K562 (cell line): ENCODE data around the gene RAB5A. TPM values are rescaled to one million over a fixed set of nuclear protein-coding genes. Genes with fewer than 3 reads are reported as not detected.

Experiments
- CBFB ChIP-seq: sonication (generic); formaldehyde crosslinking; IDR thresholded peaks from 2 replicates; pipeline ENCODE4 v1.4.0; 2020; ENCODE audit warnings: mild to moderate bottlenecking, missing genetic modification reagents
- ETV5 ChIP-seq: sonication (generic); formaldehyde crosslinking; IDR thresholded peaks from 2 replicates; pipeline ENCODE4 v1.4.0; 2020; ENCODE audit warnings: low read depth, mild to moderate bottlenecking, missing genetic modification reagents
- FUS ChIP-seq: fragments of 200-400 bp; formaldehyde crosslinking; optimal IDR thresholded peaks from 2 replicates; pipeline ENCODE3; 2017; ENCODE audit warnings: low read depth, low read length
- JUND ChIP-seq, 2 experiments: IDR thresholded peaks; 2 replicates in 1 of 2; 3 replicates in 1 of 2; pipeline ENCODE4 v1.6.1; 2011; ENCODE audit warnings: borderline replicate concordance in 2 of 2, low read depth in 2 of 2, low read length in 2 of 2, improper control_type of control experiment in 1 of 2, missing biosample characterization in 1 of 2, missing genetic modification characterization in 1 of 2, missing genetic modification reagents in 1 of 2
- KHSRP ChIP-seq: fragments of 450-650 bp; IDR thresholded peaks from 2 replicates; pipeline ENCODE4 v1.6.1; 2017
- NFXL1 ChIP-seq: fragments of 450-650 bp; formaldehyde crosslinking; IDR thresholded peaks from 2 replicates; pipeline ENCODE4 v1.4.0; 2021; ENCODE audit warnings: mild to moderate bottlenecking
- POLR2B ChIP-seq: fragments of 450-650 bp; IDR thresholded peaks from 2 replicates; pipeline ENCODE4 v1.6.1; 2018; ENCODE audit warnings: low read depth; ENCODE audit not compliant: partially characterized antibody
- SMAD2 ChIP-seq: fragments of 150-350 bp; IDR thresholded peaks from 2 replicates; pipeline ENCODE4 v1.6.1; 2014; ENCODE audit warnings: low read depth, mild to moderate bottlenecking, low read length
- THRAP3 ChIP-seq: fragments of 450-650 bp; IDR thresholded peaks from 2 replicates; pipeline ENCODE4 v1.6.1; 2016; ENCODE audit warnings: mild to moderate bottlenecking, inconsistent platforms, borderline replicate concordance
- ZFX ChIP-seq: sonication (generic); formaldehyde crosslinking; IDR thresholded peaks from 2 replicates; pipeline ENCODE4 v1.8.0; 2022; ENCODE audit warnings: mild to moderate bottlenecking, missing genetic modification reagents, moderate library complexity
- ZNF23 ChIP-seq: fragments of 250-450 bp; sonication (Bioruptor Pico); IDR thresholded peaks from 2 replicates; pipeline ENCODE4 v1.4.0; 2020; ENCODE audit warnings: mild to moderate bottlenecking
- ZNF311 ChIP-seq: fragments of 250-450 bp; sonication (Bioruptor Pico); IDR thresholded peaks from 2 replicates; pipeline ENCODE4 v1.4.0; 2020; ENCODE audit warnings: mild to moderate bottlenecking, moderate library complexity
- polyA plus RNA-seq, 8 experiments: library from polyadenylated mRNA; depleted of rRNA in 4 of 8; stranded (reverse) in 5 of 8; unstranded in 3 of 8; fragments of >200 nt; fragmentation: Nextera tagmentation in 2 of 8; fragmentation: Illumina TruSeq in 1 of 8; extraction: Ambion mirVana in 2 of 8; extraction: Trizol in 1 of 8; gene quantifications; 2 replicates each; pipeline versions ENCODE4 v1.2.1 to v1.2.3, GENCODE V29; 2011 to 2014; ENCODE audit warnings: inconsistent platforms in 1 of 8, missing spikeins in 1 of 8
- total RNA-seq, 7 experiments: library from RNA; depleted of rRNA in 6 of 7; stranded (reverse); fragments of >200 nt in 6 of 7; fragmentation: Illumina TruSeq in 2 of 7; extraction: Trizol in 2 of 7; gene quantifications; 2 replicates each; pipeline versions ENCODE4 v1.2.1 to v1.2.3, GENCODE V29; 2011 to 2021; ENCODE audit warnings: low replicate concordance in 1 of 7
- TF ChIP-seq, protein P1 (sequence below): fragments of 250-450 bp; sonication (Bioruptor Pico); IDR thresholded peaks from 2 replicates; pipeline ENCODE4 v1.5.0; 2021; ENCODE audit warnings: mild to moderate bottlenecking, borderline replicate concordance
- TF ChIP-seq, protein P2 (sequence below): sonication (generic); formaldehyde crosslinking; IDR thresholded peaks from 2 replicates; pipeline ENCODE4 v1.8.0; 2022; ENCODE audit warnings: mild to moderate bottlenecking, low read depth, missing genetic modification reagents
- TF ChIP-seq, protein P3 (sequence below): fragments of 450-650 bp; IDR thresholded peaks from 2 replicates; pipeline ENCODE4 v1.7.0; 2016; ENCODE audit warnings: borderline replicate concordance
- TF ChIP-seq, protein P4 (sequence below): fragments of 150-350 bp; IDR thresholded peaks from 2 replicates; pipeline ENCODE4 v1.6.1; 2014; ENCODE audit warnings: low read depth, mild to moderate bottlenecking, low read length, borderline replicate concordance
- TF ChIP-seq, protein P5 (sequence below): sonication (generic); formaldehyde crosslinking; IDR thresholded peaks from 2 replicates; pipeline ENCODE4 v1.8.0; 2022; ENCODE audit warnings: mild to moderate bottlenecking, missing genetic modification reagents

The RAB5A gene
- total and polyA plus RNA-seq, 9 of the 15 experiments (the other 6 are each of a cell fraction or from before 2014, with no cell fraction given) = 28.3 to 64.2 (median 49.0) TPM

DNA sequence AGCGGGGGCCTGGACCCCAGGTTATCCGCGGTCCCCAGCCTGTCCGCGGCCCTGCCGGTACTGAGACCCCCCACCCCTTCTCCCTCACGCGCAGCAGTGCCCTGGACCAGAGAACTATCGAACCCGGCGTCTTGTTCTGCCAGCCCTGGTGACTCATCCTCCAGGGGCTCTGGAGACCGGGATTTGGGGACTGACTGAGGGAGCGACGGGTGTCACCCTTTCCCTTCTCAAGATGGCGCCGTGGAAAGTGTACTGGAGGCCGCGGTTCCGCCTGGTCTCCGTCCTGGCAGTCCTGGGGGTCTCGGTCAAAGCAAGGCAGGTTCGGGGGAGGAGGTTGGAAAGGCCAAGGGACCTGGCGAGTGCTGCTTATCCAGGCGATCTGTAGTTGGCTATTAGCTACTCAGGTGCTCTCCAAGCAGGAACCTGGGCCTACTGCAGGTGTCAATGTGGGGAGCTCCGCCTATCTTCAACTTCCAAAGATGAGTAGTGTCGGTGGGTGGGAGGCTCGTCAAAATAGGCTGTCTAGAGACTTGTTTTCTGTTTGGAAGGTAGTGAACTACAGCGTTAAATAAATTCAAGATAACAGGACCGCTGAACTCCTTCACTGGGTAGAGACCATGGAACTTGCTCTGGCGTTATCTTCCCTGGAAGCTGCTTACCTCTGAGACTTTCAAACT lies 790 bp downstream of the RAB5A start (continued):
- TF ChIP-seq SMAD2 (no peak), THRAP3 (no peak), JUND (IDR thresholded peaks at IDR 0.05; ENCODE audit: borderline replicate concordance, low read depth, low read length) (peak; percentile 84), JUND (tag; IDR thresholded peaks at IDR 0.05; ENCODE audit: borderline replicate concordance, low read depth, low read length) (peak; percentile 81; the same call in 2 of the 3 replicates), ETV5 (CRISPR knock-in tag) (no peak), ZNF311 (no peak), POLR2B (no peak), NFXL1 (no peak), ZFX (CRISPR knock-in tag) (peak; percentile 95), ZNF23 (CRISPR knock-in tag) (0 out of 2 replicates have a peak, but pooled peaks have one; percentile 30), KHSRP (no peak), CBFB (CRISPR knock-in tag) (0 out of 2 replicates have a peak, but pooled peaks have one; percentile 20), FUS (no peak)
- TF ChIP-seq, protein P1, sequence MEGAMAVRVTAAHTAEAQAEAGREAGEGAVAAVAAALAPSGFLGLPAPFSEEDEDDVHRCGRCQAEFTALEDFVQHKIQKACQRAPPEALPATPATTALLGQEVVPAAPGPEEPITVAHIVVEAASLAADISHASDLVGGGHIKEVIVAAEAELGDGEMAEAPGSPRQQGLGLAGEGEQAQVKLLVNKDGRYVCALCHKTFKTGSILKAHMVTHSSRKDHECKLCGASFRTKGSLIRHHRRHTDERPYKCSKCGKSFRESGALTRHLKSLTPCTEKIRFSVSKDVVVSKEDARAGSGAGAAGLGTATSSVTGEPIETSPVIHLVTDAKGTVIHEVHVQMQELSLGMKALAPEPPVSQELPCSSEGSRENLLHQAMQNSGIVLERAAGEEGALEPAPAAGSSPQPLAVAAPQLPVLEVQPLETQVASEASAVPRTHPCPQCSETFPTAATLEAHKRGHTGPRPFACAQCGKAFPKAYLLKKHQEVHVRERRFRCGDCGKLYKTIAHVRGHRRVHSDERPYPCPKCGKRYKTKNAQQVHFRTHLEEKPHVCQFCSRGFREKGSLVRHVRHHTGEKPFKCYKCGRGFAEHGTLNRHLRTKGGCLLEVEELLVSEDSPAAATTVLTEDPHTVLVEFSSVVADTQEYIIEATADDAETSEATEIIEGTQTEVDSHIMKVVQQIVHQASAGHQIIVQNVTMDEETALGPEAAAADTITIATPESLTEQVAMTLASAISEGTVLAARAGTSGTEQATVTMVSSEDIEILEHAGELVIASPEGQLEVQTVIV = no peak
- TF ChIP-seq, protein P2, sequence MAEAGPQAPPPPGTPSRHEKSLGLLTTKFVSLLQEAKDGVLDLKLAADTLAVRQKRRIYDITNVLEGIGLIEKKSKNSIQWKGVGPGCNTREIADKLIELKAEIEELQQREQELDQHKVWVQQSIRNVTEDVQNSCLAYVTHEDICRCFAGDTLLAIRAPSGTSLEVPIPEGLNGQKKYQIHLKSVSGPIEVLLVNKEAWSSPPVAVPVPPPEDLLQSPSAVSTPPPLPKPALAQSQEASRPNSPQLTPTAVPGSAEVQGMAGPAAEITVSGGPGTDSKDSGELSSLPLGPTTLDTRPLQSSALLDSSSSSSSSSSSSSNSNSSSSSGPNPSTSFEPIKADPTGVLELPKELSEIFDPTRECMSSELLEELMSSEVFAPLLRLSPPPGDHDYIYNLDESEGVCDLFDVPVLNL (CRISPR knock-in tag) = no peak
- TF ChIP-seq, protein P3, sequence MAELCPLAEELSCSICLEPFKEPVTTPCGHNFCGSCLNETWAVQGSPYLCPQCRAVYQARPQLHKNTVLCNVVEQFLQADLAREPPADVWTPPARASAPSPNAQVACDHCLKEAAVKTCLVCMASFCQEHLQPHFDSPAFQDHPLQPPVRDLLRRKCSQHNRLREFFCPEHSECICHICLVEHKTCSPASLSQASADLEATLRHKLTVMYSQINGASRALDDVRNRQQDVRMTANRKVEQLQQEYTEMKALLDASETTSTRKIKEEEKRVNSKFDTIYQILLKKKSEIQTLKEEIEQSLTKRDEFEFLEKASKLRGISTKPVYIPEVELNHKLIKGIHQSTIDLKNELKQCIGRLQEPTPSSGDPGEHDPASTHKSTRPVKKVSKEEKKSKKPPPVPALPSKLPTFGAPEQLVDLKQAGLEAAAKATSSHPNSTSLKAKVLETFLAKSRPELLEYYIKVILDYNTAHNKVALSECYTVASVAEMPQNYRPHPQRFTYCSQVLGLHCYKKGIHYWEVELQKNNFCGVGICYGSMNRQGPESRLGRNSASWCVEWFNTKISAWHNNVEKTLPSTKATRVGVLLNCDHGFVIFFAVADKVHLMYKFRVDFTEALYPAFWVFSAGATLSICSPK = no peak
- TF ChIP-seq, protein P4, sequence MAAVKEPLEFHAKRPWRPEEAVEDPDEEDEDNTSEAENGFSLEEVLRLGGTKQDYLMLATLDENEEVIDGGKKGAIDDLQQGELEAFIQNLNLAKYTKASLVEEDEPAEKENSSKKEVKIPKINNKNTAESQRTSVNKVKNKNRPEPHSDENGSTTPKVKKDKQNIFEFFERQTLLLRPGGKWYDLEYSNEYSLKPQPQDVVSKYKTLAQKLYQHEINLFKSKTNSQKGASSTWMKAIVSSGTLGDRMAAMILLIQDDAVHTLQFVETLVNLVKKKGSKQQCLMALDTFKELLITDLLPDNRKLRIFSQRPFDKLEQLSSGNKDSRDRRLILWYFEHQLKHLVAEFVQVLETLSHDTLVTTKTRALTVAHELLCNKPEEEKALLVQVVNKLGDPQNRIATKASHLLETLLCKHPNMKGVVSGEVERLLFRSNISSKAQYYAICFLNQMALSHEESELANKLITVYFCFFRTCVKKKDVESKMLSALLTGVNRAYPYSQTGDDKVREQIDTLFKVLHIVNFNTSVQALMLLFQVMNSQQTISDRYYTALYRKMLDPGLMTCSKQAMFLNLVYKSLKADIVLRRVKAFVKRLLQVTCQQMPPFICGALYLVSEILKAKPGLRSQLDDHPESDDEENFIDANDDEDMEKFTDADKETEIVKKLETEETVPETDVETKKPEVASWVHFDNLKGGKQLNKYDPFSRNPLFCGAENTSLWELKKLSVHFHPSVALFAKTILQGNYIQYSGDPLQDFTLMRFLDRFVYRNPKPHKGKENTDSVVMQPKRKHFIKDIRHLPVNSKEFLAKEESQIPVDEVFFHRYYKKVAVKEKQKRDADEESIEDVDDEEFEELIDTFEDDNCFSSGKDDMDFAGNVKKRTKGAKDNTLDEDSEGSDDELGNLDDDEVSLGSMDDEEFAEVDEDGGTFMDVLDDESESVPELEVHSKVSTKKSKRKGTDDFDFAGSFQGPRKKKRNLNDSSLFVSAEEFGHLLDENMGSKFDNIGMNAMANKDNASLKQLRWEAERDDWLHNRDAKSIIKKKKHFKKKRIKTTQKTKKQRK = no peak
- TF ChIP-seq, protein P5, sequence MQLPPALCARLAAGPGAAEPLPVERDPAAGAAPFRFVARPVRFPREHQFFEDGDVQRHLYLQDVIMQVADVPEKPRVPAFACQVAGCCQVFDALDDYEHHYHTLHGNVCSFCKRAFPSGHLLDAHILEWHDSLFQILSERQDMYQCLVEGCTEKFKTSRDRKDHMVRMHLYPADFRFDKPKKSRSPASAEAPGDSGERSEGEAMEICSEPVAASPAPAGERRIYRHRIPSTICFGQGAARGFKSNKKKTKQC (CRISPR knock-in tag) = 0 out of 2 replicates have a peak, but pooled peaks have one; percentile 72
